Measurements from ENCODE around the gene SMAD6.
"Not testable (repeated sequence)": the region's sequence is repeated elsewhere in the genome, so short reads cannot be mapped to it uniquely, and the experiment has no call there.

The SMAD6 gene

DNA sequence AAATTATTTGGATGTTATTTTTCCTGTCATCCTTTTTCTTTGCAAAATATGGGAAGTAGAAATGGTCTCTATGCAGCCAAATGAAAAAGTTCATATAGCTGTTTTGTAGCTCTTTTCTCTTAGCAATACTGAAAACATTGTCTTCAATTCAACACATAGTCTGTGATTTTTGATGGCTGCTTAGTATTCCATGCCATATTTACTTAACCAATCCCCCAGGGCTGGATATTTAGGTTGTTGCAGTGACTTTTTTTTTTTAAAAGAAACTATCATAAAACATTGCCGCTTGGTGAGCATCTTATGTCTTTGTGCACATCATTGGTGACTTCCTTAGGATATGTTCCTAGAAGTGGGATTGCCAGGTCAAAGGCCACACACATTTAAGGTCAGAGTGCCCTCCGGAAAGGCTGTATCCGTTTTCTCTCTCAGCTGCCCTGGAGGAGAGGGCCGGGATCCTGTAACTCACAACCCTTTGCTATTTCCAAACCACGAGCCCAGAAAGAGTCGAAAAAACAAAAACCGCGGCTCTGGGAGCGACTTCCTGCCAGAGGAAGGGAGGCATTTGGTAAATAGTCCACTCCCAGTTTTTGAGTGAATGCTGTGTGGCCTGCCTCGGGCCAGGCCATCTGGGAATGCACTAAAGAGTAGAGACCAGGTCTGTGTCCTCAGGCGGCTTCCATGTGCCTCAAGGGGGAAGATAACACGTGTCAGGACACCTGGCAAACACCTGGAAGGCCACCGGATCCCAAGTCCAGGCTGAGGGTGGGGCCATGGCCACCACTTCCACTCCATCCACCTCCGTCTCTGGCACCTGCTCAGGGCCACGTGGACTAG lies 41.9 kb downstream of the SMAD6 start:
- DNase-seq = no peak

- DNase-seq = no peak
Measured at GRCh38 chr15:66744610-66745279, 42.7 kb downstream of the SMAD6 start.

GRCh38 chr15:66745530-66746230 lies 43.6 kb downstream of the SMAD6 start:
- no peak for DNase-seq

DNA sequence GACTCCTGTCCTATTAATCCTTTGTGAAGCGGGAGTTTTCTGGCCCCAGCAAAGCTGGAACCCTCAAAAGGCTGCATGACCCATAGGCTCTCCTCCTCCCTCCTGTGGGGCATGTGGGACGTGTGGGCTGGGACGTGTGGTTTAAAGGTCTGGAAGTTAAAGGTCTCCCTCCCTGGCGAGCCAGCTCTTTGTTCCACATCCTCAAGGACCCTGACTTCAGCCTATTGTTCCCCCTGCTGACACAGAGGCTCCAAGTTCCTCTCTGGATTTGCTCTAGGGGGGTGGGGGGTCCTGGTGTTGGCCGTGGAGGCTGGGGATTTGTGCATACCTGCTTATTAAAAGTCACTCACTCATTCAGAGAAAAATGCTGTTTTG lies 44.2 kb downstream of the SMAD6 start:
- no peak for DNase-seq

DNA sequence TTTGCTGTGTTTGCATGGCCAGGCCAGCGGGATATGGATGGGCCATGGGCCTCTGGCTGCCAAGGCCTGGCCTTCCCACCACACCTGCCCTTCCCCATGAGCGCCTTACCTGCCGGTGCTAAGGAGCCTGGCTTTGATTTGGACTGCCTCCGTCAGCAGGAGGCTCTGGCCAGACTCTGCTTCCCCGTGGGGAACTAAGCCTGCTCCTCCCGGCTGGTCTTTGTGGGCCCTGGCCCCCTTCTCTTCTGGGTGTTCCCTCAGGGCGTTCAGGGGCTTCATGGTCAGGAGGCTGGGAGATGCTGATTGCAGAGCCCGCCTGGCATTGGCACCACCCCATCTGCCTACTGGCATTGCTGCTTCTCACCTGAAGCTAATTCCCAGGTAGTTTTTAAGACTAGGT lies 45.2 kb downstream of the SMAD6 start:
- DNase-seq = no peak

DNA sequence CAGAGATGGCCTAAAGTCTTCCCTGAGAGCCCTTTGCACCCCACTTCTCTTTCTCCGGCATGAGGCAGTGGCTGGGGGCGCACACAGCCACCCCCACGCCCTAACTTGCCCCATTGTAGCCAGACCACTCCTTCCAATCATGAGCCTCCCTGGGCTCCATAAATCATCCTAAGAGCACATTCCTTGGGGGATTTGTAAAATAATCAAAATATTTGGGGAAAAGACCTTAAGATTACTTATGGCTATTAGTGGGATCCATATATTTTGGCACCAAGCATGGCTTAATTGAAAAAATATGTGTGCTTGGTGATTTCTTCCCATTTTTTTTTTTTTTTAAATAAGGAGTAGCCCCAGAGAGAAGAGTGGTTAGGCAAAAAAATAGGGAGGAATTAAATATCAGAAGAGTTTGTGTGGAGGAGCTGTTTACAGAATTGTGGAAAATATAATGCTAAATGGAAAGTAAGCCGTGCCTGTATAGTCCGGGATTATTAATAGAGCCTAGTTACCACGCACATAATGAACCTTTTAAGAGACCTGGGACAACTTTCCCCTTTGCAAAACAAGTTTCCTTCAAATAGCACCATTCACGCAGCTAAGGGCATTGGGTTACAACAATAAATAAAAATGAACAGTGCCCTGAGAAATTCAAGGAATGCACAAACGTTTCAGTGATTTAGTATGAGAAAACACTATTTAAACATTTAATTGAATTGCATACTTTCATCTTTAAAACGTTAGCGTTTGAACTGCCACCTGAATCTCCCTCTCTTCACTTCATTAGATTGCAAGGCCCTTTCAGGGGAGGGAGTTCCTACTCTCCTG lies 46.1 kb downstream of the SMAD6 start:
- no peak for DNase-seq

GRCh38 chr15:66748708-66749035 lies 46.6 kb downstream of the SMAD6 start:
- DNase-seq = no peak

GRCh38 chr15:66749841-66750575 lies 48.0 kb downstream of the SMAD6 start:
- DNase-seq = no peak

GRCh38 chr15:66750609-66751008 lies 48.6 kb downstream of the SMAD6 start:
- no peak for DNase-seq

- DNase-seq = no peak
Measured at GRCh38 chr15:66751579-66751978, 49.5 kb downstream of the SMAD6 start.

GRCh38 chr15:66752078-66752477 lies 50.0 kb downstream of the SMAD6 start:
- no peak for DNase-seq

DNA sequence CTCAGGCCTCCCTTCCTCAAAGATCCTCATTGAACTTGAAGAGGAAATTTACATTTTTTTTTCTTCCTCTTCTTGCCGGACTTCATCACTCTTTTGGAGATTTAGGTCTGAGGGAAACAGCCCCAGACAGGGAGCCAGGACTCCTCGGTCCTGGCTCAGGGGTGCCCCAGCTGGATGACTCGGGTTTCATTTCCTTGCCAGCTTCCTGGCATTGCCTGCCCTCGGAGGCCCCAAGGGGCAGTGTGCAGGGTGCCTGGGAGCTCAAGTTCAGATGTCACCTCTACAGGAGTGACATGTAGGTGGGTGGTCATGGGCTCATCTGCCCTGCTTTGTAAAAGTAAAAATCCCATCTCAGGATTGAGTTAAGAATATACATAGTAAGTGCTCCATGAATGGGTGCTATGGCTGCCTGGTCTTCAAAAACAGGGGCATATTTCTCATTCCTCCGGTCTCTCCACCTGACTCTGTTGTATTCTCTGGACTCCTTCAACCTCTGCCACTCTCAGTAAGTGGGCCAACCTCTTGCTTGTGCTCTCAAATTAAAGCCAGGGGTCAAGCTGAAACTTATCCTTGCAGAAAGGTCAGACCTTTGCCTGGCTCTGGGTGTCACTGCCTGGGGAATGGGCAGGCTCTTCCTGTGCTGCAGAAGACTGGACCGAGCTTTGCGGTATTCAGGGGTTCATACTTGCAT lies 51.8 kb downstream of the SMAD6 start:
- no peak for DNase-seq

DNA sequence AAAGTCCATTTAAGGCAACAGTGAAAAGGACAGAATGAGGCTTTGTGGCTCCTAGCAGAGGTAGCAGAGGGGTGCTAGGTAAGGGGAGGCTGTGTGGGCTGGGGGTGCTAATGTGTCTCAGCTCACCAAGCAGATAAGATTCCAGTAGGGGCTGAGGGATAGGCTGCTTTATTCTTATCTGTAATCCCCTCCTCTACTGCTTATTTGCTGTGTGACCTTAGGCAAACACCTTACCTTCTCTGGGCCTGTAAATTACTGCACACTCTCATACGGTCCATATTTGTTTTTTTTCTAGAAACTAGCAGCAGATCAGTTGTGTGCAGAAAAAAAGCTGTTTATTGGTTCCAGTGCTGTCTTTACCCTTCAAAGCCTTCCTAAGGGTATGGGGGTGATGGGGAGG lies 52.8 kb downstream of the SMAD6 start:
- no peak for DNase-seq

- no peak for DNase-seq
Measured at GRCh38 chr15:66755298-66756068, 53.4 kb downstream of the SMAD6 start.

GRCh38 chr15:66756295-66756694 lies 54.3 kb downstream of the SMAD6 start:
- no peak for DNase-seq

DNA sequence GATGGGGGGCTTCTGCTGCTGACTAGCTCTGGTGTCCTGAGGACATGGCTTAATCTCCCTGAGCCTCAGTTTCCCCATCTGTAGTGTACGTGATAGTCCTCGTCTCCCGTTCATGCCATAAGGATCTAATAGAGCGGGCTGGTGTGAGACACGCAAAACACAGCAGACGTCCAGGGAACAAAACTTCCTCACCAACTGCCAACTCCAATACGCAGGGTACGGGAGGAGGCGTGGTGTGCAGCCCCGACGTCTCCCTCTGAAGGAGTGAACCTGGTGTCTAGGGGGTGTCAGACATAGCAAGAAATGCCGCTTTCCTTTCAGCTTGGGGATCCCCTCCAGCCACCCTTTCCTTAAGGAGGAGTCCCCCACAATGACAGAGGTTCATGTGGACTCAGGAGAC lies 55.0 kb downstream of the SMAD6 start:
- DNase-seq = no peak

GRCh38 chr15:66757521-66757920 lies 55.5 kb downstream of the SMAD6 start:
- no peak for DNase-seq

DNA sequence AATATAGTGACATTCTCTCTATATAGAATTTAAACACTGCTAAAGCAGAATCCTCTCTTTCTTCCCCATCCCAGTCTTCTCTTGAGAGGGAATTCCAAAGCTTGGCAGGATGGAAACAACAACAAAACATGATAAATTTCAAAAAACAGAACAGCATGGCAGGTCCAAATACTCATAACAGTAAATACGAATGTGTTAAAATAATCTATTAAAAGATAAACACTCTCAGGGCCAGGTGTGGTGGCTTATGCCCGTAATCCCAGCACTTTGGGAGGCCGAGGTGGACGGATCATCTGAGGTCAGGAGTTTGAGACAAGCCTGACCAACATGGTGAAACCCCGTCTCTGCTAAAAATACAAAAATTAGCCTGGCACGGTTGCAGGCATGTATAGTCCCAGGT lies 56.2 kb downstream of the SMAD6 start:
- DNase-seq = not testable (repeated sequence)

DNA sequence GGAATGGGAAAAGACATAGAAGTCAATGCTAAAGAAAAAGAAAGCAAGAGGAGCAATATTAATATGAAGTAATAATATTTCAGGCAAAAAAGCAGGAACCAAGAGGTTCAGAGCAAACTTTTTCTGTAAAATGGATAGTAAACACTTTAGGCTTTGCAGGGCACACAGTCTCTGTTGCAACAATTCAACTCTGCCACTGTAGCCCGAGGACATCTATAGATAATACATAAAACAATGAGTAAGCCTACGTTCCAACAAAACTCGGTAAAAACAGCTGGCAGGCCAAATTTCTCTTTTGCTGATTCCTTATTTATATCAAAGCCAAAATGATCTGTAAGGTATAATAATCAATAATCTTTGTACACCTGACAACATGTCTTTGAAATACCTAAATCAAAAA lies 56.8 kb downstream of the SMAD6 start:
- DNase-seq = no peak

GRCh38 chr15:66760097-66760967 lies 58.3 kb downstream of the SMAD6 start:
- no peak for DNase-seq
